Measurements from ENCODE around the gene RAB27B.

RAB27B gene

DNA sequence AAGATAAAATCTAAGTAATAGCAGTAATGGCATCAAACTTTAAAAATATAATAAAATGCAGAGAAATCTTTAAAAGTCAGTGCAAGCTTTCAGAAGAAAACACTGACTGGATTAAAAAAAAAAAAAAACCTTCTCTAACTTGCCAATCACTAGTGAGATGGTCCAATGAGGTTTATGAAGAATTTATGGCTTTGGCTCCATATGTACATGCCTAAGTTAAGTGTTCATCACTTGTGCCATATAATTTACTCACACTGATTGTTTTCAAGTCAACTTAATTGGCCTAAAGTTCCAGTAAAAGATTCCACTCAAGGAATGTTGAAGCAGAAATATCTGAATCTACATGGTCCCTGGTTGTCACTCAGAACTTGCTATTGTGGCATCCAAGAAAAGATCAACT, 40.7 kb upstream of the RAB27B start:
- DNase-seq (ENCODE audit: low spot score): no peak
- ChIA-PET CTCF (no interaction called here), POLR2A (ENCODE audit: low non-redundant PET) (no interaction called here)
- TF ChIP-seq, protein P1, sequence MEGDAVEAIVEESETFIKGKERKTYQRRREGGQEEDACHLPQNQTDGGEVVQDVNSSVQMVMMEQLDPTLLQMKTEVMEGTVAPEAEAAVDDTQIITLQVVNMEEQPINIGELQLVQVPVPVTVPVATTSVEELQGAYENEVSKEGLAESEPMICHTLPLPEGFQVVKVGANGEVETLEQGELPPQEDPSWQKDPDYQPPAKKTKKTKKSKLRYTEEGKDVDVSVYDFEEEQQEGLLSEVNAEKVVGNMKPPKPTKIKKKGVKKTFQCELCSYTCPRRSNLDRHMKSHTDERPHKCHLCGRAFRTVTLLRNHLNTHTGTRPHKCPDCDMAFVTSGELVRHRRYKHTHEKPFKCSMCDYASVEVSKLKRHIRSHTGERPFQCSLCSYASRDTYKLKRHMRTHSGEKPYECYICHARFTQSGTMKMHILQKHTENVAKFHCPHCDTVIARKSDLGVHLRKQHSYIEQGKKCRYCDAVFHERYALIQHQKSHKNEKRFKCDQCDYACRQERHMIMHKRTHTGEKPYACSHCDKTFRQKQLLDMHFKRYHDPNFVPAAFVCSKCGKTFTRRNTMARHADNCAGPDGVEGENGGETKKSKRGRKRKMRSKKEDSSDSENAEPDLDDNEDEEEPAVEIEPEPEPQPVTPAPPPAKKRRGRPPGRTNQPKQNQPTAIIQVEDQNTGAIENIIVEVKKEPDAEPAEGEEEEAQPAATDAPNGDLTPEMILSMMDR (conservative IDR thresholded peaks at IDR 0.05; ENCODE audit: low read depth): no peak
- no peak overlapping the region for H3K27ac ChIP-seq

DNA sequence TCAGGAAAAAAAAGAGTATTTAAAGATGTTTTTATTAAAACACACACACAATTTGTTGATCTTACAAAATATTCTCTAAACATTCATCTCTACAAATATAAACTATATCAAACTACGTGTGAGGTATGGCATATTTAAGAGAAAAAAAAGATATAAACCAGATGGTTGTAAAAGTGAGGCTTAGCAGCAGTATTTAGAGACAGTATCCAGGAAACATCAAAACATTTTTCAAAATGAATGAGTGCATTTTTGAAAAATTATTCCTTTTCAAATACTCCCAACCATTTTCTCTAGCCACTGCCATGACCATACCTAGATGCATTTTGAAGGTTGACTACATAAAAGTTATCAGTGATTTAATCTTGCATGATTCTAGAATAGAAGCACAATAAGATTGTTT, 38.2 kb upstream of the RAB27B start:
- no peak overlapping the region for H3K27ac ChIP-seq
- TF ChIP-seq, protein P1 (conservative IDR thresholded peaks at IDR 0.05; ENCODE audit: low read depth): no peak
- CTCF ChIA-PET: no interaction called here
- POLR2A ChIA-PET (ENCODE audit: low non-redundant PET): no interaction called here
- DNase-seq (ENCODE audit: low spot score): no peak

DNA sequence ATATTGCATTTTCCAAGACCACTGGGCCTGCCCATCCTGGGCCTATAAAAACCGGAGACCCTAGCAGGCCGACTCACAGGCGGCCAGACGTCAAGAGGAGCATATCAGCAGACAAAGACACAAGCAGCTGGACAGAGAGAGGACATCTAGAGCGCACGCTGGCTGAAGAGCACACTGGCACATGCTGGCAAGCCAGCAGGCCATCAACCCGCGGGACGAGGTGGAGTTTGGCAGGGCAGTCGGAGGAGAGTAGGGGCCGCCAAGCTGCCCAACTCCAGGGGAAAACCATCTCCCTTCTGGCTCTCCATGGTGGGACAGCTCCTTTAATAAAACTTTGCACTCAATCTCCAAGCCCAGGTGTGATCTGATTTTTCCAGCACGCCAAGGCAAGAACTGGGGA, 36.6 kb upstream of the RAB27B start:
- DNase-seq (ENCODE audit: low spot score): no peak
- TF ChIP-seq, protein P1 (conservative IDR thresholded peaks at IDR 0.05; ENCODE audit: low read depth): no peak
- ChIA-PET CTCF (no interaction called here), POLR2A (ENCODE audit: low non-redundant PET) (no interaction called here)
- H3K27ac ChIP-seq: no peak overlapping the region

DNA sequence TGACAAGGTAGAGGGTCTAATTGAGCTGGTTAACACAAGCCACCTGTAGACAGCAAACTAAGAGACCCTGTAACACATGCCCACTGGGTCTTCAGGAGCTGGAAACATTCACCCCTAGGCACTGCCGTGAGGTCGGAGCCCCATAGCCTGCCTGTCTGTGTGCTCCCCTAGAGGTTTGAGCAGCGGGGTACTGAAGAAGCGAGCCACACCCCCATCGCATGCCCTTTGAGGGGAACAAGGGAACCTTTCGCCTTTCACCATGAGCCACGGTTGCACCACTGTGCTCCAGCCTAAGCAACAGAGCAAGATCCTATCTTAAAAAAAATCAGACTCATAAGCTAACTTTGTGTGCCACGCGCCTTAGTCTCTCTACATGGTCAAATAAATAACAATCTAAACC, 36.2 kb upstream of the RAB27B start:
- ChIA-PET POLR2A (ENCODE audit: low non-redundant PET) (interaction anchor here (0.6 kb wide), 1 partner anchor 291 kb away, joined by 12 read pairs; no protein-coding TSS in a partner anchor), CTCF (no interaction called here)
- no peak for DNase-seq (ENCODE audit: low spot score)
- no peak overlapping the region for H3K27ac ChIP-seq
- TF ChIP-seq, protein P1 (conservative IDR thresholded peaks at IDR 0.05; ENCODE audit: low read depth): no peak

DNA sequence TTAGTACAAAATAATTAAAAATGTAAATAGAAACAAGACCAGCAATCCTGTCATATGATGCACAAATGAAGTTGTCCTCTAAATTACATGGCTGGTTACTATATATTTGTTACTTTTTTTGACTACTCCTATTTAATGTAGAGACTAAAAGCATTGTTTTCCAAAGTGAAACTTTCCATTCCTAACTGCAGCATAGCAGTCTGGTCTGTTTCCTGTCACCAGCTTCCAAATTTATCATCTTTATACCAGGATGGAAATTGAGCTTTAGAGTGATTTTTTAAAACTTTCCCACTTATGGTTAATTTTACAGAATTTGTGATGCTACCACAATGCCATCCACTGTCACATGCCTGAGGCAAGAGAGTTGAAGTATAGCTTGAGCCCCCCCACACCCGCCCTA, 33.5 kb upstream of the RAB27B start:
- CTCF ChIA-PET: no interaction called here
- POLR2A ChIA-PET (ENCODE audit: low non-redundant PET): no interaction called here

DNA sequence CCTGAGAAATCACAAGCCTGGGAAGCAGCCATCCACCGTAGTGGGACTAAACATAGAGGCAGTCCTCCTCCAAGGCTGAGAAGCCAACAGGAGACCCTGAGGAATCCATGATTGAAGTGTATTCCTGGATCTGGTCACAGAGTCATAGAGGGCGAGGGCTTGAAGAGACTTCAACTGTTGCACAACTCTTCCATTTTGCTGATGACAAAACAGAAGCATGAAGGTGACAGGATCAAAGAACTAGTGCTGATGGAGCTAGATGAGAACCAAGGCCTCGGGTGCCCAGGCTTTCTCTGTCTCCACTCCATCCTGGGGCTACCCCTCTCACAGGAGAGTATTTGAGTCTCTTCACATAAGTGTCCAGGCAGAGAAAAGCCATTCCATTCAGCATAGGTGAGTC, 30.1 kb upstream of the RAB27B start:
- POLR2A ChIA-PET (ENCODE audit: low non-redundant PET): no interaction called here
- TF ChIP-seq, protein P1 (conservative IDR thresholded peaks at IDR 0.05; ENCODE audit: low read depth): no peak
- no peak for DNase-seq (ENCODE audit: low spot score)
- H3K27ac ChIP-seq: no peak overlapping the region
- CTCF ChIA-PET: interaction anchor here (0.7 kb wide), 1 partner anchor 844 kb away, joined by 3 read pairs; no protein-coding TSS in a partner anchor

More for the DNA sequence above, 33.5 kb upstream of the RAB27B start:
- TF ChIP-seq, protein P1 (conservative IDR thresholded peaks at IDR 0.05; ENCODE audit: low read depth): no peak
- no peak for DNase-seq (ENCODE audit: low spot score)
- no peak overlapping the region for H3K27ac ChIP-seq

DNA sequence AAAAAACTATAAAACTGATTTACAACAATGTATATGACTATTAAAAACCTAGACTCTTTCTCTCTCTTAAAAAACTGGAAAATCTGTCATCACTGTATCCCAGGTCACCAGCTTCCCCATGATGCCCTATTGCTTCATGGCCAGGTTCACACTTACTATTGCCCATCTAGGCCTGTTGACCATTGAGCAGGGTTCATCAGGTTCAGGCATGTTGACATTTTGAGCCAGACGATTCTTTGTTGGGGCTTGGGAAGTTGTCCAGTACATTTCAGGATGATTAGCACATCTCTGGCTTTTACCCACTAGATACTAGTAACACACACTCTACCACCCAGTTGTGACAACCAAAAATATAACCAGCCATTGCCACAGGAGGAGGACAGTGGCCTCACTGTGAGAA, 26.9 kb upstream of the RAB27B start:
- ChIA-PET POLR2A (ENCODE audit: low non-redundant PET) (no interaction called here), CTCF (no interaction called here)
- TF ChIP-seq, protein P1 (conservative IDR thresholded peaks at IDR 0.05; ENCODE audit: low read depth): no peak
- H3K27ac ChIP-seq: no peak overlapping the region
- no peak for DNase-seq (ENCODE audit: low spot score)
